Keratinocyte (primary cell): ENCODE data around the gene DHODH.

Experiments used
- CTCF ChIP-seq, 3 experiments: IDR thresholded peaks in 1 of 3; conservative IDR thresholded peaks in 1 of 3; optimal IDR thresholded peaks in 1 of 3; 2 replicates in 2 of 3; 3 replicates in 1 of 3; pipeline versions ENCODE3 to v1.5.1; 2011; ENCODE audit warnings: low read length in 3 of 3, mild to moderate bottlenecking in 3 of 3, moderate library complexity in 2 of 3, control low read depth in 1 of 3, inconsistent platforms in 1 of 3; ENCODE audit not compliant: insufficient read depth in 2 of 3; ENCODE audit errors: extremely low read depth in 1 of 3
- EZH2 ChIP-seq: IDR thresholded peaks from one replicate; pipeline ENCODE4 v1.6.1; 2012; ENCODE audit warnings: inconsistent platforms, mild to moderate bottlenecking, low read length, moderate library complexity

DNA sequence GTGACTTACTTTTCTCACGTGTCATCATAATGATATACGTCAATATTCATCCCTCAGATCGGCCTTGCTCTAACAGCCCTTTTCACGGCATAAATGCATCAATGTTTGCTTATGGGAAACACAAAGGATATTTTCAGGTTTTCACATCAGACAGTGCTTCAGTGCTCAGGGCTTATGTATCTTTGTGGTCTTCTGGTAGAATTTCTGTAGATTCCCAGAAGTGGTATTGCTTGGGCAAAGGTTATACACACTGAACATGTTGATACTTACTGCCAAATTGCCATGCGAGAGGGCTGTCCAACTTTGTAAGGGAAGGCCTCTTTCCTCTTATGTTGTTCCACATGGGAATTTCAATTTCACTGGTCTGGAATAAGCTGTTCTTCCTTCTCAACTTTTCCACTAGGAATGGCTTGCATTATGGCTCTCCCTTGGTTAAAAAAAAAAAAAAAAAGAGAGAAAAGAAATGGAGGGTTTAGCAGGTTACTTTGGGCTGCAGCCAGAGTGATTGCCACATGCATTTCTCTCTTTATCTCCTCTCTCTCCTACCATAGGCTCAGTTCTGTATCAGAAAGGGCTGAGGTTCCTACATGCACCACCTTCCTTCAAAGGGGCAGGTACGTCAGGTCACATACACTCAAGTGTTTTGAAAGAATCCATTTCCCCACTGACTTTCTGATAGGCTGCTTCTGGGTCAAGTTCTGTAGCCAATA lies 19.3 kb downstream of the DHODH start:
- TF ChIP-seq CTCF (optimal IDR thresholded peaks at IDR 0.05 in 1 of 3, IDR thresholded peaks at IDR 0.05 in 1 of 3, conservative IDR thresholded peaks at IDR 0.05 in 1 of 3; ENCODE audit: extremely low read depth in 1 of 3, insufficient read depth in 2 of 3, low read length in 3 of 3) (no peak), EZH2 (no peak)
